Suprapubic skin (tissue), 4 donors: ENCODE measurements around the gene PCSK4. TPM values are rescaled to one million over a fixed set of nuclear protein-coding genes. Genes with fewer than 3 reads are reported as not detected.

Experiments used
- DNase-seq, 2 donors: peaks; one replicate each; pipeline ENCODE4 v3.0.0-alpha.2; 2019; ENCODE audit warnings: low spot score in 2 of 2
- H3K27ac ChIP-seq: fragments of 200-600 bp; sonication (generic); one replicate; pipeline ENCODE4 v1.5.1; 2019
- H3K27me3 ChIP-seq: fragments of 200-600 bp; sonication (generic); one replicate; pipeline ENCODE4 v1.5.1; 2019
- H3K36me3 ChIP-seq: fragments of 200-600 bp; sonication (generic); one replicate; pipeline ENCODE4 v1.5.1; 2019
- H3K4me1 ChIP-seq: fragments of 200-600 bp; sonication (generic); one replicate; pipeline ENCODE4 v1.5.1; 2019
- H3K4me3 ChIP-seq: fragments of 200-600 bp; sonication (generic); one replicate; pipeline ENCODE4 v1.5.1; 2019; ENCODE audit warnings: mild to moderate bottlenecking
- H3K9me3 ChIP-seq: fragments of 200-600 bp; sonication (generic); one replicate; pipeline ENCODE4 v1.5.1; 2019
- EP300 ChIP-seq: sonication (generic); formaldehyde crosslinking; IDR thresholded peaks from one replicate; pipeline ENCODE4 v1.6.1; 2017; ENCODE audit warnings: antibody characterized with exemption
- POLR2A ChIP-seq, 2 donors: fragments of 450-650 bp; IDR thresholded peaks; one replicate each; pipeline ENCODE4 v1.6.1; 2017; ENCODE audit warnings: antibody characterized with exemption in 2 of 2, mild to moderate bottlenecking in 2 of 2, moderate library complexity in 2 of 2
- POLR2AphosphoS5 ChIP-seq, 3 donors: sonication (generic); formaldehyde crosslinking; IDR thresholded peaks; one replicate each; pipeline ENCODE4 v1.6.1; 2017; ENCODE audit warnings: antibody characterized with exemption in 3 of 3
- WGBS: methylation state at CpG from one replicate; pipeline ENCODE4 v1.1.5; 2018; 5-methylcytosine and 5-hydroxymethylcytosine counted together
- total RNA-seq, 4 donors: library from RNA; depleted of rRNA; stranded (reverse); fragments of >200 nt; gene quantifications; one replicate each; pipeline ENCODE4 v1.1.0, GENCODE V29; 2016
- TF ChIP-seq, protein P1 (sequence below), 2 donors: fragments of 200-600 bp in 1 of 2; fragments of 450-650 bp in 1 of 2; sonication (generic) in 1 of 2; IDR thresholded peaks; one replicate each; pipeline ENCODE4 v1.5.1; 2016 to 2019; ENCODE audit warnings: antibody characterized with exemption in 2 of 2, mild to moderate bottlenecking in 1 of 2, moderate library complexity in 1 of 2

PCSK4 gene
- total RNA-seq, 4 donors from 2014 or later = 1.4 to 6.6 (median 3.8) TPM

GRCh38 chr19:1497578-1498235, 7.6 kb upstream of the PCSK4 start:
- no peak for DNase-seq

DNA sequence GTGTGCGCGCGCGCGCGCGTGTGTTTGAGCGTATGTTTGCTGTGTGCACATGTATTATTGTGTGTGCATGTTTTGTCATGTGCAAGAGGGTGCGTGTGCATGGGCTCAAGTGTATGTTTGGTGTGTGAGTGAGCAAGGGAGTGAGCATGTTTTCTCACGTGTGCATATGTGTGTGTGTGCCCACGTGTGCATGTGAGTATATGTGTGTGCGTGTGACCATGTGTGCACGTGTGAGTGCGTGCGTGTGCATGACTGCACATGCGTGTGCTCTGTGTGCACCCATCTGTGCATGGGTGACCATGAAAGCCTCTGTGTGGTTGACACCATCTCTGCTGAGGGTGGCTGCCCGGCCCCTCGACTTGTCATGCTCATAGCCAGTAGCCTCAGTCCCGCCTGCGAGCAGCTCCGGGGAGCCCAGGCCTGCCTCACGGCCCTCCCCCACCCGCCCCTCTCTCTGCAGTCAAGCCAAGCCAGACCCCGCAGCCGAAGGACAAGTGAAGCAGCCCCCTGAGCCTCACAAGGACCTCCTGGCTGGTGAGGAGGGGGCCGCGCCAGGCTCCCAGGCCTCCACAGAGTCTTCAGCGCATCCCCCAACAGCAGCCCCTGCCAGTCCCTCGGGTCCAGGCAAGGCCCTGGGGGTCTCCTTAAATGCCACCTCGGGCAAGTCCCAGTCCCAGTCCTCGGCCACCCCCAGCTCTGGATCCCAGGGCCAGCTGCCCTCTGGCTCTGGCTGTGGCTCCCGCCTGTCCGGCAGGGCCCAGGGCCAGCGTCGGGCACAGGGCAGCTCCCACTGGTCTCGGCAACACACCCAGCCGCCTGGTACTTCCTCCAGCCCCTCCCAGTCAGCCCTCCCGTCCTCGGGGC, 6.8 kb upstream of the PCSK4 start:
- Histone ChIP-seq H3K4me3 (peak overlapping the region; percentile 20), H3K27ac (no peak overlapping the region), H3K9me3 (no peaks in the 10 kb centered on the region), H3K36me3 (no peaks in the 10 kb centered on the region), H3K27me3 (peaks cover 16% of the 10 kb centered on the region), H3K4me1 (peaks cover 20% of the 10 kb centered on the region)
- no peak for TF ChIP-seq POLR2A (IDR thresholded peaks at IDR 0.05)
- TF ChIP-seq, protein P1, sequence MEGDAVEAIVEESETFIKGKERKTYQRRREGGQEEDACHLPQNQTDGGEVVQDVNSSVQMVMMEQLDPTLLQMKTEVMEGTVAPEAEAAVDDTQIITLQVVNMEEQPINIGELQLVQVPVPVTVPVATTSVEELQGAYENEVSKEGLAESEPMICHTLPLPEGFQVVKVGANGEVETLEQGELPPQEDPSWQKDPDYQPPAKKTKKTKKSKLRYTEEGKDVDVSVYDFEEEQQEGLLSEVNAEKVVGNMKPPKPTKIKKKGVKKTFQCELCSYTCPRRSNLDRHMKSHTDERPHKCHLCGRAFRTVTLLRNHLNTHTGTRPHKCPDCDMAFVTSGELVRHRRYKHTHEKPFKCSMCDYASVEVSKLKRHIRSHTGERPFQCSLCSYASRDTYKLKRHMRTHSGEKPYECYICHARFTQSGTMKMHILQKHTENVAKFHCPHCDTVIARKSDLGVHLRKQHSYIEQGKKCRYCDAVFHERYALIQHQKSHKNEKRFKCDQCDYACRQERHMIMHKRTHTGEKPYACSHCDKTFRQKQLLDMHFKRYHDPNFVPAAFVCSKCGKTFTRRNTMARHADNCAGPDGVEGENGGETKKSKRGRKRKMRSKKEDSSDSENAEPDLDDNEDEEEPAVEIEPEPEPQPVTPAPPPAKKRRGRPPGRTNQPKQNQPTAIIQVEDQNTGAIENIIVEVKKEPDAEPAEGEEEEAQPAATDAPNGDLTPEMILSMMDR (IDR thresholded peaks at IDR 0.05) = no peak
- no peak for TF ChIP-seq POLR2AphosphoS5 (IDR thresholded peaks at IDR 0.05)
- TF ChIP-seq EP300 = no peak
- 70% methylated on average over 17 of the region's 39 CpGs for WGBS
- DNase-seq = no peak

More at GRCh38 chr19:1497578-1498235, 7.6 kb upstream of the PCSK4 start:
- no peak for TF ChIP-seq POLR2AphosphoS5 (IDR thresholded peaks at IDR 0.05)
- TF ChIP-seq, protein P1 (IDR thresholded peaks at IDR 0.05) = no peak
- TF ChIP-seq POLR2A (IDR thresholded peaks at IDR 0.05) = no peak
- no peak for TF ChIP-seq EP300
- H3K4me3 ChIP-seq = no peak overlapping the region
- H3K27ac ChIP-seq = no peak overlapping the region
- H3K27me3 ChIP-seq = peaks cover 16% of the 10 kb centered on the region
- WGBS = 80% methylated on average over 13 of the region's 25 CpGs
- no peaks in the 10 kb centered on the region for H3K36me3 ChIP-seq
- H3K4me1 ChIP-seq = peaks cover 20% of the 10 kb centered on the region
- H3K9me3 ChIP-seq = no peaks in the 10 kb centered on the region

DNA sequence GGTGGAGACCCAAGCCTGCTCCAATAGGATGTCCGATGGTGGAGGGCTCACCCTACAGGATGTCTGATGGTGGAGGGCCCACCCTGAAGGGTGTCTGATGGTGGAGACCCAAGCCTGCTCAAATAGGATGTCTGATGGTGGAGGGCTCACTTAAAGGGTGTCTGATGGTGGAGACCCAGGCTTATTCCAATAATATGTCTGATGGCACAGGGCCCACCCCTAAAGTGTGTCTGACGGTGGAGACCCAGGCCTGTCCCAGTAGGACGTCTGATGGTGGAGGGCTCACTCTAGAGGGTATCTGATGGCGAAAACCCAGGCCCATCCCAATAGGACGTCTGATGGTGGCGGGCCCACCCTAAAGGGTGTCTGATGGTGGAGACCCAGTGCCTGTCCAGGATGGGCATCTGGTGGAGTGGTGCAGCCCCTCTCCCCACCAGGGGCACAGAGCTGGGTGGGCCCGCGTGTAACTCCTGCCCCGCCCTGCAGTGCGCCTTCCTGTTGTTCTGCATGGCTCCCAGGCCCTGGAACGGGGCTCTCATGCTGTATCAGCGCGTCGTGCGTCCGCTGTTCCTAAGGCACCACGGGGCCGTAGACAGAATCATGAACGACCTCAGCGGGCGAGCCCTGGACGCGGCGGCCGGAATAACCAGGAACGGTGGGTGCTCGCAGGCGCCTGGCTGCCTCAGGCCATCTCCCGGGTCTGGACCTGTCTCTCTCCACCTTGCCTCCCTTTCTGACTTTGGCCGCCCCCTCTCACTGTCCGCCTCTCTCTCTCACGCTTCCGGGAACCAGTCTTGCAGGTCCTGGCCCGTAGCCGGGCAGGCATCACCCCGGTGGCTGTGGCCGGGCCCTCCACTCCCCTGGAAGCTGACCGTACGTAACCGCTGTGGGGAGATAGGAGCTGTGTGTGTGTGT, 5.9 kb upstream of the PCSK4 start:
- H3K27ac ChIP-seq = no peak overlapping the region
- H3K4me3 ChIP-seq = peak overlapping the region; percentile 20
- peaks cover 16% of the 10 kb centered on the region for H3K27me3 ChIP-seq
- TF ChIP-seq, protein P1 (IDR thresholded peaks at IDR 0.05) = no peak
- TF ChIP-seq EP300 = no peak
- TF ChIP-seq POLR2AphosphoS5 (IDR thresholded peaks at IDR 0.05) = no peak
- TF ChIP-seq POLR2A (IDR thresholded peaks at IDR 0.05) = no peak
- H3K36me3 ChIP-seq = no peaks in the 10 kb centered on the region
- no peaks in the 10 kb centered on the region for H3K9me3 ChIP-seq
- peaks cover 24% of the 10 kb centered on the region for H3K4me1 ChIP-seq
- 61% methylated on average over 39 of the region's 40 CpGs for WGBS
- no peak for DNase-seq

GRCh38 chr19:1495051-1495798, 5.1 kb upstream of the PCSK4 start:
- no peak overlapping the region for H3K27ac ChIP-seq
- H3K27me3 ChIP-seq = peaks cover 16% of the 10 kb centered on the region
- 86% methylated on average over 32 of the region's 37 CpGs for WGBS
- H3K9me3 ChIP-seq = no peaks in the 10 kb centered on the region
- DNase-seq = no peak
- no peak for TF ChIP-seq POLR2AphosphoS5 (IDR thresholded peaks at IDR 0.05)
- TF ChIP-seq EP300 = no peak
- no peak for TF ChIP-seq POLR2A (IDR thresholded peaks at IDR 0.05)
- TF ChIP-seq, protein P1 (IDR thresholded peaks at IDR 0.05) = no peak
- H3K4me3 ChIP-seq = no peak overlapping the region
- peaks cover 25% of the 10 kb centered on the region for H3K4me1 ChIP-seq
- H3K36me3 ChIP-seq = no peaks in the 10 kb centered on the region
